ENCODE data around the gene MYL6. TPM values are rescaled to one million over a fixed set of nuclear protein-coding genes. Genes with fewer than 3 reads are reported as not detected.

The MYL6 gene
- total RNA-seq, 1 donor from 2014 or later, result 1,476 TPM

- no peak for TF ChIP-seq CTCF (IDR thresholded peaks at IDR 0.05)
- no peak for DNase-seq (ENCODE audit: low spot score in 2 of 2)
- peaks cover 0 to 6% of the 10 kb centered on the region in 2 donors for H3K4me1 ChIP-seq
- H3K27ac ChIP-seq, result no peak overlapping the region
- no peaks in the 10 kb centered on the region for H3K27me3 ChIP-seq
- intact Hi-C loops (cut with DNase I), result no loop called here
- no peak overlapping the region for H3K4me3 ChIP-seq
- no peaks in the 10 kb centered on the region for H3K9me3 ChIP-seq
- peaks cover 43 to 53% of the 10 kb centered on the region in 2 donors for H3K36me3 ChIP-seq
Observed at GRCh38 chr12:56145217-56145616, 12.9 kb upstream of the MYL6 start.

GRCh38 chr12:56146492-56147460 lies 11.4 kb upstream of the MYL6 start:
- Histone ChIP-seq H3K4me1 (peaks cover 0 to 12% of the 10 kb centered on the region in 2 donors), H3K27me3 (no peaks in the 10 kb centered on the region), H3K9me3 (no peaks in the 10 kb centered on the region), H3K27ac (peak overlapping the region; percentile 37 to 65), H3K36me3 (peaks cover 29 to 37% of the 10 kb centered on the region in 2 donors), H3K4me3 (no peak overlapping the region)
- DNase-seq (ENCODE audit: low spot score in 2 of 2), result no peak
- intact Hi-C loops (cut with DNase I), result no loop called here
- no peak for TF ChIP-seq CTCF (IDR thresholded peaks at IDR 0.05)

GRCh38 chr12:56150563-56150962 lies 7.6 kb upstream of the MYL6 start:
- no peak overlapping the region for H3K27ac ChIP-seq
- no peaks in the 10 kb centered on the region for H3K9me3 ChIP-seq
- no peak for TF ChIP-seq CTCF (IDR thresholded peaks at IDR 0.05)
- peaks cover 0 to 21% of the 10 kb centered on the region in 2 donors for H3K4me1 ChIP-seq
- intact Hi-C loops (cut with DNase I), result no loop called here
- H3K4me3 ChIP-seq, result no peak overlapping the region
- H3K36me3 ChIP-seq, result no peaks in the 10 kb centered on the region
- no peak for DNase-seq (ENCODE audit: low spot score in 2 of 2)
- H3K27me3 ChIP-seq, result no peaks in the 10 kb centered on the region

GRCh38 chr12:56151672-56152131 lies 6.5 kb upstream of the MYL6 start:
- Histone ChIP-seq H3K36me3 (no peaks in the 10 kb centered on the region), H3K4me3 (peak overlapping the region; percentile 68 to 93), H3K27ac (peak overlapping the region; percentile 86 to 91), H3K27me3 (no peaks in the 10 kb centered on the region), H3K9me3 (no peaks in the 10 kb centered on the region), H3K4me1 (peaks cover 0 to 21% of the 10 kb centered on the region in 2 donors)
- DNase-seq (ENCODE audit: low spot score in 2 of 2), result peak in 1 of 2 donors; percentile 77
- peak; percentile 26 to 55 (median 28) for TF ChIP-seq CTCF (IDR thresholded peaks at IDR 0.05)
- intact Hi-C loops (cut with DNase I), result no loop called here

DNA sequence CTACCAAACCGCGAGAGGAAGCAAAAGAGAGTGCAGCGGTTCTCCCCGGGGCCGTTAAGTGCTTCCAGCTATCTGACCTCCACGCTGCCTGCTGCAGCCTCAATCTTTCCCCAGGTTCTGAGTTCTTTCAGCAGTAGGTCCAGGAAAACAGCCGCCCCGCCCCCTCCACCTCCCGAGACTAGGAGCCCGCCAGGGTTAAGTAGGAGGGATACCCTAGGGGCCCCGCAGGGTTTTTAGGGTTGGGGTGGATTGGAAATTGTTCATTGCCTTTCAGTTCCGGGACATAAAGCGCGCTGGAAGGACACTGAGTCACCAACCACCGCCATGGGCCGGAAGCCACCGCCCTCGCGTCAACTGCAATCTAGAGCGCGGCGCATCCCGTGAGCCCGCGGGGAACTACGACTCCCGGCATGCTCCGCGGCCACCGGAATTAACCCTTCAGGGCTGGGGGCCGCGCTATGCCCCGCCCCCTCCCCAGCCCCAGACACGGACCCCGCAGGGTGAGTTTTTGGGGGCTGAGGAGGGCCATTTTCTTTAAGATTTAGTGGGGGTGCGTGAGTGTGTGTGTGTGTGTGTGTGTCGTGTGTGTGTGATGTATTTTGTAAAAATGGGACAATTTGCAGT lies 5.9 kb upstream of the MYL6 start, which contains the start of gene MYL6B:
Gene MYL6B (plus strand): TSS at position 456 of the 624 bp plus-strand sequence. CDS start 1,332 bp downstream, outside the sequence.
- TF ChIP-seq CTCF (IDR thresholded peaks at IDR 0.05), result no peak
- Histone ChIP-seq H3K36me3 (no peaks in the 10 kb centered on the region), H3K4me1 (peaks cover 0 to 24% of the 10 kb centered on the region in 2 donors), H3K9me3 (no peaks in the 10 kb centered on the region), H3K27me3 (no peaks in the 10 kb centered on the region), H3K4me3 (peak within 1 kb of the TSS; percentile 68 to 93), H3K27ac (peak within 1 kb of the TSS; percentile 86 to 91)
- peak; percentile 69 to 96 for DNase-seq (ENCODE audit: low spot score in 2 of 2)
- intact Hi-C loops (cut with DNase I), result no loop called here

All from ascending aorta (tissue), 2 donors.